Activated CD4-positive, alpha-beta T cell treated with anti-CD3 and anti-CD28 coated beads, Interleukin-2, amount 50 U/mL, for 4 hours (primary cell): ENCODE data around the gene DOCK6.

Experiments
- DNase-seq, 2 experiments: peaks; one replicate each; pipeline ENCODE4 v3.0.0-alpha.2; 2020

Gene DOCK6

DNA sequence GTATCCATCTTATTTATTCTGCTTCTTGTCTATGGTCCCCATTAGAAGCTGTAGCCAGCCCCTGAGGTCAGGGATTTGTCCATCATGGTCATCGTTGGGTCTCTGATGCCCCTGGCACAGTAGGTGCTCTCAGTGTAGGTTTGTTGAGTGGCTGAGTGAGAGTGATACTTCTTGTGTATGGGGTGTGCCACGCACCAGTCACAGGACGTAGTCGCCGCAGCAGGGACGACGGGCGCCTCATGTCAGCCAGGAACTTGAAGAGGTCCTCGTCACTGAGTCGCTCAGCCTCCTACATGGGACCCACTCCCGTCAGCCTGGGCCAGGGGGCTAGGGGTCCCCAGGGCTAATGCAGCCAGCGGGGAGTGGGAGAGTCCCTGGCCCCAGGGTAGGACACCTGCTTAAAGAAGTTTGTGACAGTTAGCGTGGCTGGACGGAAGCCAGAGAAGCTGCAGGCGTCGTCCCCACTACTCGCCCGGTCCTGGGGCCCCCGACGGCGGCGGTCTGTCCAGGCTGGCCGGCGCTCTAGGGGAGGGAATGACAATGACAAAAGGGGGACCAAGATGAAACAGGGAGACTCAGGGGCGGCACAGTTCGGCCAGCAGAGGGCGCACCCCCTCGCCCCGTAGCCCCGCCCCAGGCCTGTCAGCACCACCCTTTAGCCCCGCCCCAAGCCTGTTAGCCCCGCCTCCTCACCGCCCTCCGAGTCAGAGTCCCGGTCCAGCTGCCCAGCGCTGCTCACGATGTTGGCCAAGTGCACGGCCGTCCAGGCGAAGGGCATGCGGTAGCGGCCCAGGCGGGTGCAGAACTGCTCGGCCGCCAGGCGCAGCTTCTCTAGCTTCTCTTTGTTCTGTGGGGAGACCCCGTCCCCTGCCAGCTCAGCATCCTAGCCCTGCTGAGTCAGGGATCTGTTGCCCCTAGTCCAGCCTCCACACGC lies 19.2 kb downstream of the DOCK6 start:
- peak; percentile 79 to 80 for DNase-seq

DNA sequence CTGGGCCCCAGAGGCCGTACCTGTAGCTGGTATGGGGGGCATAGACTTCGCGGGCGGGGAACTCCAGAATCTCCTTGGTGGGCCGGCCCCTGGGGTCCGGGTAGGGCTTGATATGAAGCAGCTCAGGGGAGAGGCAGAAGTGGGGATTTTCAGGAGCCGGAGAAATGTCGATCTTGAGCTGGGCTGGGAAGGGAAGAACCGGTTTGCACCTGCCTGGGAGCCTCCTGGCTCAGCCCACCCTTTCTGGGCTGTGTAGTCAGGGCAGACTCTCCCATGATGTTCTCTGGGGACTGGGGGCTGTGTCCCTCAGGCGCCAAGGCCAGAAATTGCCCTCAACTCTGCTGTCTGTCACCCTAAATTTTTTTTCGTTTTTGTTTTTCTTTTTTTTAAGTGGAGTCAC lies 20.3 kb downstream of the DOCK6 start:
- no peak for DNase-seq

DNA sequence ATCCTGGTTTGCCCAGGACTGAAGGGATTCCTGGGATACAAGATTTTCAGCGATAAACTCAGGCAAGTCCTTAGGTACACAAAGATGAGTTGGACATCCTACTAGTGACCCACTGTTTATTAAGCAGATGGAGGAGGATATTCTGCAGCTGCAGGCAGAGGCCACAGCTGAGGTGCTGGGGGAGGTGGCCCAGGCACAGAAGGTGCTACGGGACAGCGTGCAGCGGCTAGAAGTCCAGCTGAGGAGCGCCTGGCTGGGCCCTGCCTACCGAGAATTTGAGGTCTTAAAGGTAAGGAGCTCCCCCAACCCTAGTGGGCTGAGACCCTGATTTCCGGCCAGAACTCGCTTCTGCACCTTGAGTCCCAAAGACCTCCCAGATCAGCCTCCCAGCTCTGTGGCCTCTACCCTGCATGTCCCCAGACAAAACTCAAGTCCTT lies 22.3 kb downstream of the DOCK6 start:
- no peak for DNase-seq

DNA sequence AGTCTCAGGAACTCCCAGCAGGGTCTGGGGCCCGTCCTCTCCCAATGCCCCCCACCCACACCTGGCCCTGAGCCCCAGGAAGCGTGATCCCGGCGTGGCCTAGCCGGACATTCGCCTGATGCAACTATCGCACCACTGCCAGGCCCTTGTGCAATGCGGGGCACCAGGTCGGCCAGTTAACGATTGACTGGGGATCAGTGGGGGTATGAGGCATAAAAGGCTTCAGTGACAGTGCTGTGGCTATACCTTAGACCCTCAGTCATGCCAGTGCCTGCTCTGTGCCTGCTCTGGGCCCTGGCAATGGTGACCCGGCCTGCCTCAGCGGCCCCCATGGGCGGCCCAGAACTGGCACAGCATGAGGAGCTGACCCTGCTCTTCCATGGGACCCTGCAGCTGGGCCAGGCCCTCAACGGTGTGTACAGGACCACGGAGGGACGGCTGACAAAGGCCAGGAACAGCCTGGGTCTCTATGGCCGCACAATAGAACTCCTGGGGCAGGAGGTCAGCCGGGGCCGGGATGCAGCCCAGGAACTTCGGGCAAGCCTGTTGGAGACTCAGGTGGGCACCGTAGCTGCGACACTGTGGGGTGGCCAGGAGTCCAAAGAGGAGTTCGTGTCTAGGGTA lies 22.8 kb downstream of the DOCK6 start, which contains the start of gene ANGPTL8:
ANGPTL8 (plus strand) TSS at position 243 of the 624 bp plus-strand sequence; CDS start at position 262, 19 bp downstream.
- no peak for DNase-seq

DNA sequence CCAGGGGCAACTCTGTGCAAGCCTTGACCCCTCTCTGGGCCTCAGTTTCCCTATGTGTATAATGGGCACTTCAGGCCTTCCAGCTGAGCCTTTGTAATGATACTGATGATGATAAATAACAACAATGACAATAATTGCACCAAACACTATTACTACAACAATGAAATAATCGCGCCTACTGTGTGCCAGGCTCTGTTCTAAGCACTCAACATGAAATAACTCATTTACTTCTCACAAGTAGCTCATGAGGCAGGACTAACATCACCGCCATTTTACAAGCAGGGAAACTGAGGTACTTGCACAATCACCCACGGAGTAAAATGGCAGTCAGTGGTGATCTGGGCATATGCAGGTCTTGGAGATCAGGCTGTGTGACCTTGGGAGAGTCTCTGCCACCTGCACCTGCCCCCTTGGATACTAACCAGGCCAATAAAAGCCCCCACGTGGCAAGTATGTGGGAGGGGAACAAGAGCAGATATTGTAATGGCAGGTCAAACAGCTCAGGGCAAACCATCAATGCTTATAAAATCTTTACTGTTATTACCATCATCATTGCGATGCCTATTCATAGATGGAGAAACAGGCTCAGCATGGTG lies 23.4 kb downstream of the DOCK6 start:
- DNase-seq = no peak

DNA sequence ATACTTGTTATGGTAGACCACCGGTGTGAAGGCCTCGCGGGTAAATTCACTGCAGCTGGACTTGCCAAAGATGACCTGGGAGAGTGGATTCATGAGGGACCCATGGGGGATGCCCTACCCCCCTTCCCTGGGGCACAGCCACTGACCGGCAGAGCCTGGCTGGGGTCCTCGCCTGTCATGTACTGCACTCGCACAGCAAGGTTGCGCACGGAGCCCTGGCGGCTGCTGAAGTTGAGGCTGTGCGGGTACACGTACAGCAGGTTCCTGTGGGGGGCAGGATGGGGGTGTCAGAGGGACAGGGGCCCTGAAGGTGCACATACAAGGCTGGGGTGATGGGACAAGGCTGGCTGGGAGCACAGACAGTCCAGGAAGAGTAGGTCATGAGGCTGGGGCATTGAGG lies 24.3 kb downstream of the DOCK6 start:
- no peak for DNase-seq

DNA sequence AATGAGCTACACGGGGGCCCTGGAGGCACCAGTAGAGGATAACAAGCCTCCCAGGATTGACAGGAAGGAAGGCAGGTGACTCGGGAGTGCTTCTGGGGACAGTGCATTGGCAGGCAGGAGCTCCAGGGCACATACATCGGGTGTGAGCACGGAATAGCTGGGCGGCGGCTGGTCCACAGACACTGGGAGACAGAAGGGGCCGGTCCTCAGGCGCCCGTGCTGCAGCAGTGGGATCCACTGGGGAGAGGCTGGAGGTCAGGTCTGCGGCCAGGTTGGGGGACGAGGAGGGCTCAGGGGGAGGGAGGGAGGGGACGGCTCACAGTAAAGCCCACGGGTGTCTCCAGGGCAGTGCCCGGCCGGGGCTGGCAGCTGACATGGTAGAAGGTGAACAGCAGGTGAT lies 25.0 kb downstream of the DOCK6 start:
- DNase-seq = no peak

DNA sequence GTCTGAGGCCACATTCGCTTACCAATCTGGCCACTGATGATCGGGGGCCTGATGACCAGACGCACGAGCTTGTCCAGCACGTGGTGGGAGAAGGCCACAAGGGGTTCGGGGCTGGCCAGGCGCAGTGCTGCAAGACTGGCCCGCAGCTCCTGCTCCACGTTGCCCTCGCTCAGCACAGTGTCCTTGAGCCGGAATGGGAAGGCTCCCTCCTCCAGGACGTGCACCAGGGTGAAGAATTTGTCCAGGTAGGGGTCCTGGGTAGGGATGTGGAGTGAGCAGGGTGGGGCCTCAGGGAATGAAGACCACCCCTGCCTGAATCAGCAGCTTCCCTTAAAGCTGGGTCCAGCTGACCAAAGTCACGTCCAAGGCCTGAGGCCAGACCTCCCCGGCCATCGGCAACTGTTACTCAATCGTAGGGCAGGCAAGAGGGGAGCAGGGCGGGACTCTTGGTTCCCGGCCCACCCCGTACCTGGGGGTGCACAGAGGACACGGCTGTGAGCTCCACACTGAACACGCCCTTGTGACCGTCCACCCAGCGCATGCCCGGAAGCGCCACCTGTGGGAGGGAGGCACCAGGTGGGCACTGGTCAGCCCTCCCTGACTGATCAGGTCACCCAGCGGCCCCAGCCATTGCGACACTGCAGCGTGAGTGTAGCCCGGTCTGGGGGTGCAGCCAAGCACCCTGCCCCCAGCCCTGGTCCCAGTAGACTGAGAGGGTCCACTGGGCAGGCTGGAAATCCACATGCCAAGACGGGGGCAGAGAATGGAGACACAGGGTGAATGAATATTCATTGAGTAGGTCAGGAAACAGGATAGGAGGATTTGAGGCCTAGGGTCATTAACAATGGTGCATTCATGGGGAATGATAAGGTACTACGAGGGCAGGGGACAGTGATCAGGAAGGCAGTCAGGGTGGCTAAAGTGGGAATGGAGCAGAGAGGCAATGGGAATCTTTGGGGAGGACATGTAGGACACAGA lies 25.7 kb downstream of the DOCK6 start:
- DNase-seq = no peak

DNA sequence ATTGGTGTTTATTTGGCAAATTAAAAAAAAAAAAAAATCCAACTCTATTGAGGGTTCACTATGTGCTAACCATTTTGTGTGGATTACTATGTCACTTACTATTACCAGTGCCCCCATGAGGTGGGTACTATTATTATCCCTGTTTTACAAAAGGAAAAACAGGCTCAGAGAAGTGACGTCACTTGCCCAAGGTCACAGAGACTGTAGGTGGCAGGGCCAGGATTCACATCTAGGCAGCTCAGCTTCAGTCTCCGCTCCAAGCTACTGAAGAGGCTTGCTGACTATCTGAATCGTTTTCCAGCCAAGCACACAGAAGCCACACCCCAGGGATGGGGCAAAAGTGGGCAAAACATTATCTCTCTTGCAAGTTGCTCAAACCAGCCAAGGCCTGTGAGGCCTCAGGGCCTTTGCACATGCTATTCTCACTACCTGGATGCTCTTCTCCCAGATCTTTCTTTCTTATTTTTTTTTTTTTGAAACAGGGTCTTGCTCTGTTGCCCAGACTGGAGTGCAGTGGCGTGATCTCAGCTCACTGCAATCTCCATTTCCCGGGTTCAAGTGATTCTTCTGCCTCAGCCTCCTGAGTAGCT lies 27.7 kb downstream of the DOCK6 start:
- no peak for DNase-seq

DNA sequence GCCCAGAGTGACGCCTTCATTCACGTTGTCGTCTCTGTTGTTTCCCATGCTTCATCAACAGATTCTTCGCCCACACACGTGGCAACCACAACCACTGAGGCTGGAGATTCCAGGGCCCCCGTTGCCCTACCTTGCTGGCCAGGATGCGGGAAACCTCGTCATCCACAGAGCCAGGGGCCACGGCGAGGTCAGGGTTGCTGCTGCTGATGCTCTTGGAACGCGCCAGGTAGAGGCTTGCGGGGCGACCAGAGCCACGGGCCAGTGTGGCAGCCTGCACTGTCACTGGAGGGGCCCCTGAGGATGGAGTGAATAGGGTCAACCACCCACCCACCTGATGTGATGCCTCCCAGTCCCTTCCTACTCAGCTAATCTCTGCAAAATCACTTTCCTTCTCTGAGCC lies 29.3 kb downstream of the DOCK6 start:
- DNase-seq = no peak

DNA sequence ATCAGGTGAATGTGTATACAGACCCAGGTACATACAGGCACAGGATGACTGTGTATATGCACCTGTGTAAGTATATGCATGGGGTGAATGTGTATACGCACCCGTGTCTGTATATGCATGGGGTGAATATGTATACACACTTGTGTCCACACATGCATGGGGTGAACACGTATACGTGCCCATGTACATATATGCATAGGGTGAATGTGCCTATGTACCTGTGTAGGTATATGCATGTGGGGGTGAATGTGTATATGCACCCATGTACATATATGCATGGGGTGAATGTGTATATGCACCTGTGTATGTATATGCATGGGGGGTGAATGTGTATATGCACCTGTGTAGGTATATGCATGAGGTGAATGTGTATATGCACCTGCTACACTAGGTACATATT lies 29.8 kb downstream of the DOCK6 start:
- DNase-seq = no peak

DNA sequence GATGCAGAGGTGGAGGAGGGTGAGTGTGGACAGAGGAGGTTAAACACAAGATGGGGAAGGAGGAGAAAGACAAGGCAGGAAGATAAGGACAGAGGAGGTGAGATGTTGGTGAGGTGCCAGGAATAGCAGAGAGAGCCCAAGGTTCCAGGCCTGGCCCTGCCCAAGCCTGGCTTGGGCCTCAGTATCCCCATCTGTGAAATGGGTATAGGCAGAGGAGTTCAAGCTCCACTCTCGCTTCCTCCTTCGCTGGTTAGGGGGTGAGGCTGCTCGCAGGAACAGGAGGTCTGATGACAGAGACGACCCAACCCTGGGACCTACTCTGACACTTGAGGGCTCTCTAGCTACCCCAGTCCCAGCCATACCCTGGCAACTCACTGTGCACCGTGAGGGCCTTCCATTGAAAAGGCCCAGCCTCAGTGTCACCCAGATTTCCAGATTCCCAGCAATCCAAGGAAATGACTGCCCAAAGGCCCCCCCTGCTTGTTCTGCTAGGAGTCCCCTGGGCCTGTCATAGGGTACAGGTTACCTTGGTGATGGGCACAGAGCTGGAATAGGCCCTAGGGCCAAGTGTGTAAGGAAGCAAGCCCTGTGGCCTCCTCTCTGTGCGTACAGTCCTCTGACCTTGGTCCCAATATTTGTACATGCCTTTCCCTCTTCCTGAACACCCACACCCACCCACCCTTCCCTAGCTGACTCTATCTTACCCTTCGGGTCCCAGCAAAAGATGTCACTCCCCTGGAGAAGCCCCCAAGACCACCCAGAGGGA lies 31.5 kb downstream of the DOCK6 start:
- no peak for DNase-seq

DNA sequence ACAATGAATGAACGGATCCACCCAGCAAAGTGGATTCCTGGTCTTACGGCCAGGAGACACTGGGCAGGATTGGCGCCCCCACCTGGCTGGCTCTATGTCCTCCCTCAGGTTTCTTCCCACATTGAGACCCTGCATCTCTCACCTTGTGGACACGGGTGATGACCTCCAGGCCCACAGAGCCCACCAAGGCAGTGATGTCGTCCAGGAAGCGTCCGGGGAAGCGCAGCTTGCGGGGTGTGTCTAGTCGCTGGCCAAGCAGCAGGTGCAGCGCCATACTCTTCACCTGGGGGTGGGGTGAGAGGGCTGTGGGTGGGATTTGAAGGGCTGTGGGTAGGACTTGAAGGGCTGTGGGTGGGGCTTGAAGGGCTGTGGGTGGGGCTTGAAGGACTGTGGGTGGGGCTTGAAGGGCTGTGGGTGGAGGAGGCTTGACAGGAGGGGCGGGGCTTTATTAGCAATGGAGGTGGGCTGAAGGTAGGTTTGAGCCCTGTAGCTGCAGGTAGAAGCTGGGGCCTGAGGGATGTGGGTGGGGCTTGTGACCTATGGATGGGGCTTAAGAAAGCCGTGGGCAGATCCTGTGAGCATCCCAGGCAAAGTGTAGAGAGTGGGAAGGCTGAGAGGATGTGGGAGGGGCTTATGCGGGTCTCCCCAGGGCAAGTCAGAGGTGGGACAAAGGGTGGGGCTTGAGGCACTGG lies 35.0 kb downstream of the DOCK6 start:
- DNase-seq = no peak

DNA sequence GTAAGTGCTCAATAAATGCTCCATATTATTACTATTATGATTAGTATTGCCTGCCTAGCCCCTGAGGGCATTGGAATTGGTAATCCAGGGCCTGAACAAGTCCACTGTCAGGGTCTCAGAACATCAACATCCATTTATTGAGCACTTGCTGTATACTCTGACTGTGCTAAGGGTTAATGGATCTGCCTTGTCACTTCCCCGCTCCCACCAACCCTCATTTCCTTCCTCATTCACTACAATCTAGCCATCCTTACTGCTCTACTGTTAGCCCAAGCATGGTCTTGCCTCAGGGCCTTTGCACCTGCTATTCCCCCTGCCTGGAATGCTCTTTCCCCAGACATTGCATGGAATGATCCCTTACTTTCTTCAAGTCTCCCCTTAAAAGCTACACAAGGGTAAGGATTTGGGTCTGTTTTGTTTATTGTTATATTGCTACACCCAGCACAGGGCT lies 35.6 kb downstream of the DOCK6 start:
- DNase-seq = no peak

DNA sequence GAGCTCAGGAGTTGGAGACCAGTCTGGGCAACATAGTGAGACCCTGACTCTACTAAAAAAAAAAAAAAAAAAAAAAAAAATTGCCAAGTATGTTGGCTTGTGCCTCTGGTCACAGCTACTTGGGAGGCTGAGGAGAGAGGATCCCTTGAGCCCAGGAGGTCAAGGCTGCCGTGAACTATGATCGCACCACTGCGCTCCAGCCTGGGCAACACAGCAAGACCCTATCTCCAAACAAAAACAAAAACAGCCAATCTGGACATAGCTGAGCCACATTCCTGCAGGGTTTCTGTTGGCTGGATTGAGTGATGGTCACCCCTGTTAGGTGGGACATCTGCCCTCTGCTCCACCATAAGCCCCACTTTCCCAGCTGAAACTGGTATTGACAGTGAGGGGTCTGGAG lies 36.5 kb downstream of the DOCK6 start:
- no peak for DNase-seq

DNA sequence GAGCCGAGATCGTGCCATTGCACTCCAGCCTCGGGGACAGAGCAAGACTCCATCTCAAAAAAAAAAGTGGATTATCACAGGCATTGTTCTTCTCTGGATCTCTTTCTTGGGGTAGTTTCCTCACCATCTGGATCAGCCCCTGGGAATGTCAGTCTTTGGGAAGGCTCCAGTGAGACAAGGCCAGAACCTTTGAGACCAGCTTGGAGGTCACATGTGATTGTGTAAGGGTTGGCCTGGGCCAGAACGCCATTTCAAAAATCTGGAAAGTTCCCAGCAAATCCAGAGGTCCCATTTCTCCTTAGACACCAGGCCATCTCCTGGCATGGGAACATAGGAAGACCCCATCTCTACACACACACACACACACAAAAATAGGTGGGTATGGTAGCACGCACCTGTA lies 37.2 kb downstream of the DOCK6 start:
- no peak for DNase-seq

DNA sequence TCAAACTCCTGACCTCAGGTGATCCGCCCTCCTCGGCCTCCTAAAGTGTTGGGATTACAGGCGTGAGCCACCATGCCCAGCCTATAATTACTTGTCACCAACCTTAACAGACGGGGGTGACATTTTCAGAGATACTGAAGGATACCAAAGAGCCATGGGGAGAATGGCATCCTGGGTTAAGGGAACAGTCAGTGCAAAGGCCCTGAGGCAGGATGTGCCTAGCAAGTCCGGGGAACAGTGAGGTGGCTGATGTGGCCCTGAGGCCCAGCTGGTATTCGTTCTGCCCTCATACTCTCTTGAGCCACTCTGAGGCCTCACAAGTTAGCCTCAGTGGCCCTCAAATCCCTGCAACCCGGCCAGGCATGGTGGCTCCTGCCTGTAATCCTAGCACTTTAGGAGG lies 37.9 kb downstream of the DOCK6 start:
- DNase-seq = no peak

DNA sequence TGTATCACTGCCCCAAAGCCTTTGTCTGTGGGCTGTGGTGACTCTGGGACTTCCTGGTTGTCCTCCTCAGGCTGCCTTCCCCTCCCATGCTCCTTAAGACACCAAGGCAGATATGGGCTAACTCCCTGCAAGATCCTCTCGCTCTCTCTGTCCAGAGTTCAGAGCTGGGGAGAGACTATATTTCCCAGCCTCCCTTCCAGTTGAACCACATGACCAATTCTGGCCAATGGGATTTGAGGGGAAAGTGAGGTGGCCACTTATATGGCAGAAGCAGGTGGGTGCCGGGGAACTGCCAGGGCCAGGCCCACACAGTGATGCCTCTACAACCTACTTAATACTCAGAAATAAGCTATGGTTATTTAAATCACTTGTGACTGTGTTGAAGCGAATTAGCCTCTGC lies 39.1 kb downstream of the DOCK6 start:
- no peak for DNase-seq

DNA sequence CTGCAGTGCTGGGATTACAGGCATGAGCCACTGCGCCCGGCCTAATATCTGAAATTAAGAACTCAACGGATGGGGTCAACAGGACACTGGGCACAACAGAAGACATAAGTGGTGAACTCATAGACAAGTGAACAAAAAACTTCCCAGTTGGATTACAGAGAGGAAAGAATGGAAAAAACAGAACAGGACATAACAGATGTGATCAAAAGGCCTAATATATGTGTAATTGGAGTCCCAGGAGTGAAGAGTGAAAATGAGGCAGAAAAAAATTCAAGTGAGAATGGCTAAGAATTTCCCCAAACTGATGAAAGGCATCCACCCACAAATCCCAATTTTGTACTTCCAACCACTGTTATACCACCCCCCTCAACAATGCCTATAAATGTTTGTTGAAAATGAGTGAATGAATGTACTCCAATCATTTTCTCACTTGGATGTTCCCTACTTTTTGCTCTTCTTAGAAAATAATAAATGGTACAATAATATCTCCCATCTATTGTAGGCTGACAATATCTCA lies 41.2 kb downstream of the DOCK6 start:
- no peak for DNase-seq

DNA sequence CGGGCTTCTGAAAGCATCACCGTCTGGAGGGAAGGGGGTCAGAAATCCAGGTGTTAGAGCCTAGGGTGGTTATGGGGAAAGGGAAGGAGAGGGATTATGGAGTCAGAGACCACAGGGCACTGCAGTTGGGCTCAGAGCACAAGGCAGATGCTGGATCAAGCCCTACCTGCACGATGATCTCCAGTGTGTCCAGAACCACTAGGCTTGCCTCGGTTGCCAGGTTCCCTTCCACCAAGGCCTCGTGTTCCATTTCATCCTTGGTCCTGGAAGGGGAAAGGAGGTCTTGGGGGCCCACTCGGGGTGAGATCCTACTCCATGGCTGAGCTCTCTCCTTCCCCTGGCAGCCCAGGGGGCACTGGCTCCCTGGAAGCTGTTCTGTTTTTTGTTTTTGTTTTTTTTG lies 47.9 kb downstream of the DOCK6 start:
- no peak for DNase-seq

DNA sequence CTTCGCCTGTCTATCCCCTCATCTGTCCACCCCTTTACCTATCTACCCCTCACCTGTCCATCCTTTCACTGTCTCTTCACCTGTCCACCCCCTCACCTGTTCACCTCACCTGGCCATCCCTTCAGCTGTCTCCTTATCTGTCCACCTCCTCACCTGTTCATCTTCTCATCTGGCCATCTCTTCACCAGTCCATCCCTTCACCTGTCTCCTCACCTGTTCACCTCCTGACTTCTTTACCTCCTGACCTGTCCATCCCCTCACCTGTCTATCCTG lies 51.7 kb downstream of the DOCK6 start:
- no peak for DNase-seq
